SKM-1 treated with dmso at 0.1 percent for 144 hours (cell line): ENCODE measurements around the gene AGPAT1.
"Not testable (repeated sequence)": the region's sequence is repeated elsewhere in the genome, so short reads cannot be mapped to it uniquely, and the experiment has no call there.

ENCODE experiments used
- DNase-seq: peaks from one replicate; lab custom pipeline; 2025; ENCODE audit not compliant: unreplicated experiment; lab: John Stamatoyannopoulos, UW

AGPAT1 gene

DNA sequence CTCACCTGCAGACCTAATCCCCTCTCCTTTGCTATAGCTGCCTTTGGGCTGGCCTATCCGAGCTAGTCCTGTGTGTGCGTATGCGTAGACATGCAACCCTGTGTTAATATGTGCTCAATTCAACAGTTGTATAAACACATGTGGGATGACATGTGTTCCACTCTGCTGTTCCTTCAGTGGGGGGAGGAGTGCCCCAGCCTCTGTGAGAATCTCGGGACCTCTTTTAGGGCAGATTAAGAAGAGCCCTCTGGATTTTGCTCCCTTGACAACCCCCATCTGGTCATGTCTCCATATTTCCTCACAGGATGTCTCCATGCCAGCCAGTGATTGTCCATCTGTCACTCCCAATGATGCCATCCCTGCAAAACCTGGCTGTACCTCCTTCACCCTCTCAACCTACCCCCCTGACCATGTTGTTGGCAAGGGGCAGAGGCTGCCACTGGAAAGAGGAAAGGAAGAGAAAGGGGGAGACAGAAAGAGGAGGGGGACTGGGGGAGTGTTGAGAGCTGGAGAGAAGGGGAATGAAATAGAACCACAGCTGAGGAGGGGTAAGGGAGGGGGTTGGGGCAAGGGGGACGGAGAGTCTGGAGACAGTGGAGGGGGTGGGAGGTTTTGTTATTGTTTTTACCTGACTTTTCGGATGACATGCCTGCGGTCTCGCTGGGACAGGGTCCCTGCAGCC lies 24.6 kb downstream of the AGPAT1 start:
- DNase-seq = no peak

DNA sequence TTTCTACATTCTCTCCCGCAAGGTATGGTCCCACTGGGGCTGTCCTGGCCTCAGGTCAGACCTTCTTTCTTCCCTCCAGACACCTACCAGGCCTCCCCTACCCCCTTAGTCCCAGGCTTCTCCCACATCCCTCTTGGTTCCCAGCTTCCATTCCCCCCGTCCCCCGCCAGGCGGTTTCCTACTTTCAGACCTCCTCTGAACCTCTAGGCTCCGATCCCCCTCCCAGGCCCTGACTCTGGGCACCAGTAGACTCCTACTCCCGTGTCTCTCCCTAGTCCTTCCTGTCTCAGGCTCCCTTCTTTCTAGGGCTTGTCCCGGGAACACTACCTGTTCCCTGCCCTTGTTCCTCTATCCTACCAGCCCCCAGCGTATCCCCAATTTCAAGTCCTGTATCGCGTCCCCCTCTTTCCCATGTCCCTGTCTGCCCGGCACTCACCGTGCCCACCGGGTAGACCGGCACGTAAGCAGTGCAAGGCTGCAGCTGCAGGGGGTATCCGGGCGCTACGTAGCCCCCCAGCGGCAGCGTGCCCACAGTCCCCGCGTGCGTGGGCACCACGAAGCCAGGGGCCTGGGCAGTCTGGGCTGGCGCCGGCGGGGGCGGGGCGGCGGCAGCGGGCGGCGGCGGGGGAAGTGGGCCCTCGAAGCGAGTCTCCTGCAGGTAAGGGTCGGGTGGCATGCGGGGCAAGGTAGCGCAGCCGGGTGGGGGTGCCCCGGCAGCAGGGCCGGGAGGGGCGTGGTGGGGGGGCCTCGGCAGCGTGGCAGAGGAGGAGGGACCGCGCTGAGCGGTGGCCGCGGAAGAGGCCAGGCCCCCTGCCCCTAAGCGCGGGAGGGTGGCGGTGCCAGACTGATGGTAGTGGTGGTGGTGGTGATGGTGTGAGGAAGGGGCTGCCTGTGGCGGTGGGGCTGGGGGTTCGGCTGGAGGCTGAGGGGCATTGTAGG lies 25.7 kb downstream of the AGPAT1 start:
- no peak for DNase-seq

DNA sequence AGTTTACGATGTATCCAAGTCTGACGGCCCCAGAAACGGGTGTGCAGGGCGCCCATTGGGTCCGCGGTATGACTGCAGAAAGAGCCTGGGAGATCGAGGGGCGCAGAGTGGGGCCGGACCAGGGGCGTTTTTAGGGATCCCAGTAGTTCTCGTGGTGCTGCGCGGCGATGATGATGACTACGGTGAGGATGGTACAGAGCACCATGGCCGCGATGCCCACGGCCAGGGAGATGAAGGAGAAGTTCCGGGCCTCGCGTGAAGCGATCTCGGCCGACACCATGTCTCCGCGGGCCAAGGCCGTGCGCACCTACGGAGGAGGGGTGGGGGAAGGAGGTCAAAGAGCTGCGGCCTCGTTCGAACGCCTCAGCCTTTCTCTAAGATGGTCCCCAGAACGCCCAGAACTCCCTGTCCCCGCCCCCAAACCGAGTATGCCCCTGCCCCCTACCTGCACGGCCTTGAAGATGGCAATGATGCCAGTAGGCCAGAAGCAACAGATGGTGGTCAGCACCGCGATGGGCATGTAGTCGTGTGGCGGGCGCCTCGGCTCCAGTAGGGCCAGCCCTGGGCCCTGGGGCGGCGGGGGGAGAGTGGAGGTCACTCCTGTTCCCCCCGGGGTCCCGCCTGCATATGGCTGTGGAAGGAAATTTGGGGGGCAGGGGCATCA lies 26.7 kb downstream of the AGPAT1 start:
- DNase-seq = no peak

DNA sequence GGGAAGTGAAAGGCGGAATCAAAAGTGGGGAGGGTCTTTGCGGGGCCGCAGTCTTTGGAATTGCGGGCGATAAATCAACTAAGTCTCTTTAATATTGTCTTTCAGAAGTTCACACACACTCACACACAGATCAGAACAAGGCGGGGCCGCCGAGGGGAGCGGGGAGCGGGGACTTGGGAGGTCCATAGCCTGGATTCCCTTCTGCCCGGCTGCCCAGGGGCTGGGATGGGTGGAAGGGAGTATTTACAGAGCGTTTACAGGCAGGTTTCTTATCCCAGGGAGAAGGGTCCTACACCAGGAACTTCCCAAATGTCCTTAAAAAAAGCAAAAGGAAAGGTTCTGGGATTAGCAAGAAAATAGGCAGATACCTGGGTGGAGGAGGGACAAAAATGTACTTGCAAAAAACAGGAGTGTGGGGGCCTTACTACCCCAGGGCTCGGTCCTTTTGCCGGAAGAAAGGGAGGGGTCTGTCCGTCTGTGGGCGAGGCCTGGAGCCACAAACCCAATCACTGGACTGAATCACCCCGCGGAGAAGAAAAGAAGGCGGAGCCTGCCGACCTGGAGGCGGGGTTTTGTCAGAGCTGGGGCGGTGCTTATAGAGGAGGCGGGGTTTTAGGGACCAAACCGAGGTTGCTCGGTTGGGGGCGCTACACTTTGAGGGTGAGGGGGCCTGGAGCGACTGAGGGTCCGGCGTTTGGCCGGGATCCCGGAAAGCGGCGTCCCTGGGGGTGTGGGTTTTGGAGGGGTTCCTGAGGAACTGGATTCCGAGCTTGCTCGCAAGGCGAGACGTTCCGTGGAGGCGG lies 27.4 kb downstream of the AGPAT1 start:
- DNase-seq = peak; percentile 59

DNA sequence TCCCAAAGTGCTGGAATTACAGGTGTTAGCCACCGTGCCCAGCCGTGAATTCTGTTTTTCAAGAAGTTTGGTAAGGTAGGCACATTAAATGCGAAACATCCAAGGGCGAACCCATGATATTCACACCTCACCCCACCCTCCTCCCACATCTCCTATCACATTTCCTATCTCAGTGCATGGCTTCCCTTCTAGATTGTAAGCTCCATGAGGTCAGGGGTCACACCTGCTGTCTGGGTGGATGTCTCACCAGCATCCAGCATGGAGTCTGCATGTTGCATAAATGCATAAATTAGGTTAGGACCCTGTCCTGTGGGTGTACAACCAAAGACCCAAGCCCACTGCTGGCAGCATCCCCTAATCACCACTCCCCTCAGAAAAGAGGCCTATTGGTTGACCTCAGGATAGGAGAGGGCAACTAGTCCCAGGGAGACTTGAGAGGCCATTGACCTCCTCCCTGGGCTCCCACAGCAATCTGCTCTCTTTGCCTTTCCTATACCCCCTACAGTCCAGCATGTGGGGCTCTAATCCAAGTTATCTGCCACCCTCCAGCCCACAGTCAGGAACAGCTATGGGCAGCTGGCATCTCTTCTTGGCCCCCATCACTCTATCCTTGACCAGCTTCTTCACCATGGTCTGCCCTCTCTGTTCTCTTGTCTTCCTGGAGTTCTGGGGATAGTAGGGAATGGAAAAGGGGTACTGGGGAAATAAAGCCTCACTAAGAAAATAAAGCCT lies 28.3 kb downstream of the AGPAT1 start:
- DNase-seq = no peak

DNA sequence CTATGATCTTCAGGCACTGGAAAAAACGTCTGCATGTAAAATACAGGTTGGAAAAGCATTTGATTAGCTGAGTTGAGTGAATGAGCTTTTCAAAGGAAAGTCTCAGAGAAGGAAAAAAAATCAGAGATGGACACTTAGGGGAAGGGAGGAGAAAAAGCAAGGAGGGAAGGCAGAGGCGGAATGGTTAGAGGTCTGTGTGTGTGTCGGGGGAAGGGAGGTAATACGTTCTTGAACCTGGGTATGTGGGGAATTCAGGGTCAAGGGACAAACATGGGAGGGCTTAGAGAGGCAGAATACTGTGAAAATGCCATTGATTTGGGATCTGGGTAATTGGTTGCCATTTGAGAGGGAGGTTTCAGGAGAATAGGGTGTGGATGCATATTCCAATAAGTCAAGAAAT lies 29.2 kb downstream of the AGPAT1 start:
- no peak for DNase-seq

DNA sequence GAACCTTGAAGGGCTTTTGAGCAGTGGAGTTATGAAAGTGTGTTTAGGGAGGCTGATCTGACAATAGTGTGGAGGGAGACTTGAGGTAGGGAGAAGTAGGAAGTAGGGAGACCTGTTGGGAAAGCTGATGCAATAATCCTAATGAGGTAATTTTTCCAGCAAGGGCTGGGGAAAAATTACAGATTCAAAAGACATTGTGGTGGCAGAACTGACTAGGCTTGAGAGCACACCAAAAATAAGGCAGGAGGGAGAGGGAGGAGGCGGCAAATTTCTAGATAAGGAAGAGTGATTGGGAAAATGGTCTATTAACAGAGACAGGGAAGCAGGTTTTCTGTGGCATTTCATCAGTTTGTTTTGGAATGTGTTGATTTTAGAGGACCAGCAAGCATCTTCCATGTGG lies 29.6 kb downstream of the AGPAT1 start:
- DNase-seq = no peak

DNA sequence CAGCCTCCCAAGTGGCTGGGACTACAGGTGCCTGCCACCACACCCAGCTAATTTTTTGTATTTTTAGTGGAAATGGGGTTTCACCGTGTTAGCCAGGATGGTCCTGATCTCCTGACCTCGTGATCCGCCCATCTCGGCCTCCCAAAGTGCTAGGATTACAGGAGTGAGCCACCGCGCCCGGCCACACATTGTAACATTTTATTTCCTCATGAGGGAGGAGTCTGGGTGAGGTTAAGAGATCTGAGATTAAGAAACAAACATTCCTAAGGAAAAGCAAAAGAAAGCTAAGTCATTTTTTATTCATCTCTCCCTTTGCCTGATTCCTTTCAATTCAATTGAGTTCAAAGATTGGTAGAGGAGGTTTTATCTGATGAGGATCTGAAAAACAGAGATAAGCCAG lies 31.6 kb downstream of the AGPAT1 start:
- not testable (repeated sequence) for DNase-seq

DNA sequence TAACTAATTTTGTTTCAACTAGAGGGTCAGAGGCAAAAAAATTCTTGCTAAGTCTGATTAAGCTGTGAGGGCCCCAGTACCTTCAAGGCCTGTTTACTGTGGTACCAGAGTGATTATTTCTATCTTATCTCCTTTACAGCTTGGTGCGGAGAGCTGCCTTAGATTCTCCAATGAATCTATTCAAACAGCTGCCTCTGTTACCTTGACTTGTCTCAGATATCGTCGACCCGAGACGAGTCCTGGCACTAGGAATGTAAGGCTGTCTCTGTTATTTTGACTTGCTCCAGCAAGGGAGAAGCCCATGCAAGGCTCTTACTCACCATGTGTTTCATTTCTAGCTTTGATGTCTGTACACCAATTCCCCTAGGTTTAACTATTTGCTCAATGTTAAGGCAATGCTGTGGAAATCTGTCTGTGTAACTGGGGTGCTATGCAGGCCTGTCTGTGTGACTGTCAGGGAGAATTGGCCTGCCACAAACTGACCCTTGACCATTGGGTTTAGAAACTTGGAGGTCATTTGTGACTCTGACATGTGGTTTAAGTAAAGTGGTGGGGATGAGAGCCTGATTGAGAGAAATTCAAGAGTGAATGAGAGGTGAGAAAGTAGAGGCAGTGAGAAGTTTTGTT lies 35.4 kb downstream of the AGPAT1 start:
- DNase-seq = no peak

DNA sequence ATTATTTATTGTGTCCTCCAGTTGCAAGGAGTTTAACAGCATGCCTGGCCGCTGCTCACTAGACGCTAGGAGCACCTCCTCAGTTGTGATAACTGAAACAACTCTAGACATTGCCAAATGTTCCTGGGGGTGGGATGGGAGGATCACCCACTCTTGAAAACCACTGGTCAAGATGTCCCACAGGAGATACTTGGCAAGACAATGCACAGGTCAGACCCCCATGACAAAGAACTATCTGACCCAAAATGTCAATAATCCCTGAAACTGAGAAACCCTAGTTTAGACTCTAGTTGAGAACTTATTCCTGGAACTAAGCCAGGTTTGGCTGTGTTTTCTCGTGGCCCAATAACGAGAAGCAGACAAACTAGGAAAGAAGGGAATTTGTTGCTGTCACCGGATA lies 36.3 kb downstream of the AGPAT1 start:
- DNase-seq = no peak

DNA sequence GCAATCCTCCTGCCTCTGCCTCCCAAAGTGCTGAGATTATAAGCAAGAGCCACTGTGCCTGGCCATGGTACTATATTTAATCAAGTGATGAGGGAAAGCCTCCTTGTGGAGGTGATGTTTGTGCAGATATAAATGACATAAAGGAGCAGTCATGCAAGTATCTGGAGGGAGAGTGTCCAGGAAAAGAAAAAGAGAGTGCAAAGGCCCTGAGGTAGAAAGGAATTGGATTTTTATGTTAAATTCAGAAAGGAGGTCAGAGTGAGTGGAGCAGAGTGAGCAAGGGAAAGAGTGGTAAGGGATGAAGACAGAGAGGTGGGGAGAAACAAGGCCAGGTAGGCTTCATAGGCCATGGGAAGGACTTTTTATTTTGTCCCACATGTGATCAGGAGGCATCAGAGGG lies 38.4 kb downstream of the AGPAT1 start:
- DNase-seq = no peak

DNA sequence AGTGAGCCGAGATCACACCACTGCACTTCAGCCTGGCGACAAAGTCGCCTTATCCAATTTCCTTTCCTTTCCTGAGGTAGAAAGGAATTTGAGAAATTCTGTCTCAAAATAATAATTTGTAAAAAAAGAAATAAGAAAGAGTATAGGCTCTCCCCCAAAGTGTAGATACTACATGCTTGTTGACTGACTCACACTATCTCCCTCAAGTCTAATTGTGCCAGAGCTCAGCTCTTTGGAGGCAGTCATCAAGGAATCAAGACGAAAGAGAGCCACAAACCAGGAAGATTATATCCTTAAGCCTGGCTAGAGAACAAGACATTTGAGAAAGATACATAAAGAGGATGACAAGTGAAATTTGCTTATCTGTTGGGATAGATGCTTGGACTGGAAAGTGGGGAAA lies 42.1 kb downstream of the AGPAT1 start:
- no peak for DNase-seq

DNA sequence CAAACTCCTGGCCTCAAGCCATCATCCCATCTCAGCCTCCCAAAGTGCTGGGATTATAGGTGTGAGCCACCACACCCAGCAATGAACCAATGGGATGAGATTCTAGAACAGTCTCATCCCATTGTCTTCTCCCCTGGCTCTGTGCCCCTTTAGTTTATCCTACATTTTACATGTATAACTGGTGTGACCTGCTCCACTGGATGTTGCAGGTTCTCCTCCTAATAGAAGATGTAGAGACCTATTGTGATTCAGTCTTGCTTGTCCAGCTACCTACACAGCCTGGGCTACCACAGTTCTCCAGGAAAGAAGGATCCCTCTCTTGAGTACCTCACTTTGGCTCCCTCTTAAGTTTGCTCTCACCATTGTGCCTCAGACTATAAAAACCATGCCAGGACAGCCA lies 43.8 kb downstream of the AGPAT1 start:
- no peak for DNase-seq

DNA sequence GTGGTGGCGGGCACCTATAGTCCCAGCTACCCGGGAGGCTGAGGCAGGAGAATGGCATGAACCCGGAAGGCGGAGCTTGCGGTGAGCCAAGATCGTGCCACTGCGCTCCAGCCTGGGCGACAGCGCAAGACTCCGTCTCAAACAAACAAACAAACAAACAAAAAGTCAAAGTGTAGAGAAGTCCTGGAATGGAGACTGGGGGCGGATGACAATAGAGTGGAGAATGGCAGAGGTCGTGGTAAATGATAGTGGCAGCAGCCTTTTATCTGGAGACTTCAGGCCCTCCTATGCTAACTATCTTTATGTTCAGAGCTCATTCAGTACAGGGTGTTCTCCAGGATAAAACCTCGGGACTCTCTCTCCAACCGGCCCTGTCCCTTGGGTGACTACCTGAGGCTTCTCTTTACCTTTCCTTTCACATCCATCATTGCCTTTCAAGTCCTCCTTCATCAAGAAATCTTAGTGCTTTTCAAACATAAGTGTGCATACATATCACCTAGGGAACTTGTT lies 44.4 kb downstream of the AGPAT1 start:
- DNase-seq = no peak

DNA sequence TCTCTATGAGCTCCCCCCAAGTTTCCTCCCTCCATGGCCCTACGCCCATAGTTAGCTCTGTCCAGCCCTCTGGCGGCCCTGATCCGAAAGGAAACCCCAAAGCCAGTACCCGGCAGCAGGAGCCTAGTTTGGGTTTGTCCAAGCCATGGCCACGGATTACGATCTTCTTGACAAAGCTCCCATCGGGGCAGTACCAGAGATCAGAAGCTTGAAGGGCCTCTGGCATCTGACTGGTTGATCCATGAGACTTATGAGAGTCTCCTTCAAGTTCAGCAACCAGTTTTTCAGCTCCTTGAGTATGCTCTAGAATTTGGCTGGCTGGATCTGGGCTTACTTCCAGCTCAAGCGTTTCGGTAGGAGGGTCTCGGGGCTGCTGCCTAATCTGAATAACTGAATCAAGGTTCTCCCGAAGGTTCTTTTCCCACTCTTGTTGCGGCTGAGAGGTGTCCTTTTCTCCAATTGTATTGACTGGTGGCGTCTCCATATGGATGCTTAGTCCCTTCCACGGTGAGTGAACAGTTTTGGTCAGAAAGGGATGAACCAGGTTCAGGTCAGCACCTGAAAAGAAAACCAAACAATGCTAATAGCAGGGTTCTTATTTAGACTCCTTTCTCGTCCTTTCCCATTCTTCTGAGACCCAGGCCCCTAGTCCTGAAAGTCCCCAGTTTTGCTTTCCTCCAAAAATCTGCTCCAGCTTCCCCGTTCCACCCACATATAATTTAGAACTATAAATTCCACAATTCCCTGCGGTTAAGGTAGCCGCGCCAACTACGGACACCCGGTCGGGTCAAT lies 46.4 kb downstream of the AGPAT1 start:
- peak; percentile 61 for DNase-seq

DNA sequence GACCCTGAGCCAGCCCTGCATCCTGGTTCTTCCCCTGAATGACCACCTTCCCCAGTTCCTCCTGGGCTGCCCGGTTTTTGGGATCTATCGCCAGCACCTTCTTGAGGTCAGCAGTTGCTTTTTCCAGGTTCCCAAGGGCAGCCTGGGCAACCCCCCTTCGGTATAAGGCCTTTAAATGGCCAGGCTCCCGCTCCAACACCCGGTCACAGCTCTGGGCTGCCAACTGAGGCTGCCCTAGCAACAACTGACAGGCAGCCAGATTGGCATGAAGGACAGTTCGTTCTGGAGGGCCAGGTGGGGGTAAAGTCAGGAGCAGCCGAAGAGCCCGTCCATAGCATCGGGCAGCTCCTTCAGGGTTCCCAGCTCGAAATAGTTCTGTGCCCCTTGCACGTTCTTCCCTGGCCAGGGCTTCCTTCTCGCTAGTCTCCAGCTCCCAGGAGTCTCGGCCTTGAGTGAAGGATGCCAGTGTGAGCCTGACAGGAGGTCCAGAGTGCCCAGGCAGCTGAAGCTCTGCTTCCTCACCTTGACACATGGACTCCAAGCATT lies 47.1 kb downstream of the AGPAT1 start:
- no peak for DNase-seq

DNA sequence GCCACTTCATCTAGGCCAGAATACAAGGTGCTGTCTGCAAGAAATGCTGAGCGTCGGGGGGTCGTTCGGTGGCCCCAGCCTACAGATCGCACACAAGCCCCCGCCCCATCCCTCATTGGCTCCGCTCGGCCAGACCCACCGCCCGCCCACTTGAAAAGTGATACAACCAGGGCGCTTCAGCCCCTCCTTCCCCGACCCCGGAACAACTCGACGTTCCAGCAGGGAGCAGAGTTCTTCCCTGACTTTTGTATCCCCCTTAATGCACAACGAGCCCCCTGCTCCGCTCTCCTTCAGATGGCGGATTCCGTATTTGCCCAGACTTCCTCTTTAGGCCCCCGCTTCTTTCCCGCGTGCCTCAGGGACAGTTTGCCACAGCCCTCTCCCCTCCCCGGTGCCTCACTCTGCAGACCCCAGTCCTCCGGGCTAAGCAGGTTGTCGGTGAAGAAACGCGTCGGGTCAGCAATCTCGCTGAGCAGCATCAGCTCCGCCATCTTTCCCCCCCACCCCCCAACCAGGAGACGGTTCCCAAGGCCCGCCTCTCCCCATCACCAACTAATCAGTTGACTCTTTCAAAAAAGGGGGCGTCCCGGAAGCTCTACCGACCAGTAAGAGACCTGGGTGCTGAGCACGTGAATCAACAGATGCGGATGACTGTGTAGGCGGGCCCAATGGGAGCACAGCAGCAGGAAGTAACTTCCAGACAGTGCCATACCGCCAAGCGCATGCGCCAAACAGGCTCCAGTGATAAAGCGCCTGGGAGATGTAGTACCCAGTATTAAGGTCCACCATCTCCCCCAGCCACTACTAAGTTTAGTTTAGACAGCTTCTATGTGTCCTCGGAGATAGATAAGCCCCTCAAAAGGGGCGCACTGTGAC lies 47.9 kb downstream of the AGPAT1 start, which contains the start of gene ATF6B:
ATF6B (minus strand) TSS at position 530 of the 876 bp plus-strand sequence; CDS start at position 491, 39 bp downstream.
- DNase-seq = peak; percentile 99

DNA sequence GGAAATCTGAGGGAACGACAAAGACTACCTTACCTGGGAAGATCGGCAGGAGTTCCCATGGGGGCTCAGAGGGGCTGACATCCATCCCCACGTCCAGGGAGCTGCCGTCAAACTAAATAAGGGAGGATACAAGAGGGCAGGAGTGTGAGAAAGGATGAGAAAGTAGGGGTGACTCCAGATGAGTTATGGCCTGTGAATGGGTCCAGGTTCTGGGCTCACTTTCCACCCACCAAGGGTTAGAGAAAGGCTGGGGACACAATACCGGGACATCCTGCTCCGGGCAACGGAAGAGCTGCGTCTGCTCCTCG lies 48.5 kb downstream of the AGPAT1 start:
- DNase-seq = no peak
